HG02759 (cell line): ENCODE data around the gene MACROD1.
"Not testable (repeated sequence)": the region's sequence is repeated elsewhere in the genome, so short reads cannot be mapped to it uniquely, and the experiment has no call there.

Experiments
- ATAC-seq: cut with Tn5 transposase; IDR thresholded peaks from one replicate; pipeline ENCODE4 v1.9.1; 2021; ENCODE audit warnings: mild to moderate bottlenecking, moderate library complexity; ENCODE audit not compliant: unreplicated experiment

Gene MACROD1

GRCh38 chr11:63974259-63975143 is 191.4 kb downstream of the MACROD1 start, which contains the start of gene COX8A:
Gene COX8A (plus strand): TSS chr11:63974620. CDS start chr11:63974681, 61 bp downstream.
- ATAC-seq, result peak; percentile 96

- ATAC-seq, result not testable (repeated sequence)
These were observed 192.0 kb downstream of the MACROD1 start for GRCh38 chr11:63973912-63974258.

DNA sequence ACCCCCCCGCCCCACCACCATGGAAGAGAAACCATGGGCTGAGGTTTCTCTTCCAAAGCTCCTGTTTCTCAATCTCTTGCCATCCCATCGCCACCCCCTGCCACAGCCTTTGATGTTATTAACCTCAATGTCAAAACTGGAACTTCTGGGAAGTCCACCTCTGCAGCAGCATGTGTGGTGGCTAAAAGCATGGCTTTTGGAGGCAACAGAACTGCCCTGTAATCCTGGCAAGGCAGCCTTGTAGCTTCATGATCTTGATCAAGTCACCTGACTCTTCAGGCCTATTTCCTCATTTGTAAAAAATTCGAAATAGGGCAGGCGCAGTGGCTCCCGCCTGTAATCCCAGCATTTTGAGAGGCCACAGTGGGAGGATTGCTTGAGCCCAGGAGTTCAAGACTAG is 195.0 kb downstream of the MACROD1 start:
- ATAC-seq, result no peak

DNA sequence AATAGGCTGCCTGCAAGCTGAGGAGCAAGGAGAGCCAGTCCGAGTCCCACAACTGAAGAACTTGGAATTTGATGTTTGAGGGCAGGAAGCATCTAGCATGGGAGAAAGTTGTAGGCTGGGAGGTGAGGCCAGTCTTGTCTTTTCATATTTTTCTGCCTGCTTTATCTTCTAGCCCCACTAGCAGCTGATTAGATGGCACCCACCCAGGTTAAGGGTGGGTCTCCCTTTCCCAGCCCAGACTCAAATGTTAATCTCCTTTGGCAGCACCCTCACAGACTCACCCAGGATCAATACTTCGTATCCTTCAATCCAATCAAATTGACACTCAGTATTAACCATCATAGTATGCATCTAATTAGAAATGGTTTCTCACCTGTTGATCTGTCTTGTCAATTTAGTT is 196.5 kb downstream of the MACROD1 start:
- no peak for ATAC-seq

DNA sequence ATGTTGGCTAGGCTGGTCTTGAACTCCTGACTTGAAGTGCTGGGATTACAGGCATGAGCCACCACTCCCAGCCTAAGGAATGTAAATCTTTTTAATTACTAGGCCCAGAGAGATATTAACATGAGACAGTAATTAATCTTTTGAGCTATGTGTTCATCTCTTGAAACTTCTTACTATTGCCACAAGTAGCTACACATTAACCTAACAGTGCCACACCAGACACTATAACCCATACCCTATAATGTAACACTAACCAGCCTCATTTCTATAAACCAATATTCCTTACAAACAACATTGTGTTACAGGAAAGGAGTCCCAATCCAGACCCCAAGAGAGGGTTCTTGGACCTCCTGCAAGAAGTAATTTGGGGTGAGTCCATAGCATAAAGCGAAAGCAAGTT is 199.5 kb downstream of the MACROD1 start:
- ATAC-seq, result no peak

- ATAC-seq, result not testable (repeated sequence)
These were observed 202.0 kb downstream of the MACROD1 start for GRCh38 chr11:63963895-63964294.

DNA sequence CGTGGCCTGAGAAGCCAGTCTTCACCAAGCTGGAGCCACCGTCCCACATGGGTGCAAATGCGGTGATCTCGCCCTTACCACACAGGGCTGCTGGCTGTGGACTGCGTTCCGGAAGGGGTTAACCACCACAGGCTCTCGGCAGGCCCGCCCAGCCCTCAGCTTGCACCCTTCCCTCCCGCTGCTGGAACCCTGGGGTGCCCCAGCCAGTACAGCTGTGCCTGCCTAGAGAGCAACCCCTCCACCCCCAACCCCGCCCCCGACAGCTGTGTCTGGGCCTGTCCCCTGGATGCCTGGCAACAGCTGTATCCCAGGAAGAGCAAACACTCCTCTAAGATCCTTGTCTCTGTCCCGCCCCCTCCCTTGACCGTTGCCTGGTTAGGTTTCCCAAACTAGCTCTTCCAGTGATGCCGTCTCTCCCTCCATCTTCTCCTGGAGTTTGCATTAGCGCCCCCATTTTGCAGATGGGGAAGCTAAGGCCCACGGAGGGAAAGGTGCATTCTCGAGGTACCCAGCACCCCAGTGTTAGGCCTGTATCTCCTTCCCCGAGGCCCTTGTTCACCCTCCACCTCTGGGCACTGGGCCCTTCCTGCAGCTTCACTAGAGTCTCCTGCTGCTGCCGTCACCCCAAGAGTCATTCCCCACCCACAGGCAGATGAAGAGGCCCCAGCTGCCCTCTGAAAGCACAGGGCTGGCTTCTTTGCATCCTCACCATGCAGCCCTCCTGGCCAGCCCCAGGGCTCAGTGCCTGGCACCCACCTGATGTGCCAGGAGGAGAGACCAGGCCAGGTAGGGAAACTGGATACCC is 204.1 kb downstream of the MACROD1 start:
- ATAC-seq, result no peak

DNA sequence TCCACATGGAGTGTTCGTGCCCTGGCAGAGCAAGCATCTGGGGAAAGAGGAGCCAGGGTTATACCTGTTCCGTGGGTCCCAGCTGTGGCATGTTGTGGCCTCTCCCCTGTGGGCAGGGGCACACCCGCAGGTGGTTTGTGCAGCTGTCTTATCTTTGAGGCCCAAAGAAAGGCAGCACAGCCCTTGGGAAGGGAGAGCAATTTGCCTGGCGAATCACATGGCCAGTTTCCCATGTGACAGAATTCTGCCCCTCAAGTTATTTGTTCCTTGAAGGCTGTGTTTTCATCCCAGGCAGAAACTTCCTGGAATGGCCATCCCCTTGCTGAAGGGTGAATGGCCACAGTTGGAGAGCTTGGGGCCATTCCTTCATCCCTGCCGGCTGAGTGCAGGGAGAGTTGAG is 207.9 kb downstream of the MACROD1 start:
- no peak for ATAC-seq

- no peak for ATAC-seq
These were observed 213.3 kb downstream of the MACROD1 start for GRCh38 chr11:63952570-63952969.

DNA sequence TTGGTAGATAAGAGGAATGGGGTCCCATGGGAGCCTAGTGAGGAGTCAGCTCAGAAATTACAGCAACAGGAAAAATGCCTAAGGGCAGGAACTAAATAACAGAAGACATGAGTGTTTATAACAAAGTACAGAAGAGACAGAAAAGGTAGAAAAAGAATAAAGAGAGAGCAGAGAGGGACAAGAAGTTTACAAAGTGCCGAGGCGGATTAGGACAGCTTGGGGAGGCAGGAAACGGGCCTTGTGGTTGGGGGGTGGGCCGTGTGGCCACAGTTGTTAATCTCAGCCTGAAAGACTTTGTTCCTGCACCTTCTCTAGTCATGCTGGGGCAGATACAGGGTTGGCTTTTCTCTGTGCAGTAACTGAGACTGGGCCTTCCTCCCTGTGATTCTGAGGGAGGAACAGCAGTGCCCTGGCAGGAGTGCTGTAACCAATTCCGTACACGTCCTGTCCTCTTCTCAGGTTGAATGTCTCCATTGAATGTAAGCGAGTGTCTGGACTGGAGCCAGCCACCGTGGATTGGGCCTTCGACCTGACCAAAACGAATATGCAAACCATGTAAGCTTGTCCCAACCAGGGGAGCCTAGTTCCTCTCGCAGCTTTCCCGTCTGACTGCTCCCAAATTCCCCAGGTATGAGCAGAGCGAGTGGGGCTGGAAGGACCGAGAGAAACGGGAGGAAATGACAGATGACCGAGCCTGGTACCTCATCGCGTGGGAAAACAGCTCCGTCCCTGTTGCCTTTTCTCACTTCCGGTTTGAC is 214.0 kb downstream of the MACROD1 start:
- no peak for ATAC-seq
